Endothelial cell of umbilical vein (primary cell): ENCODE data around the gene DCLRE1B. TPM values are rescaled to one million over a fixed set of nuclear protein-coding genes. Genes with fewer than 3 reads are reported as not detected.

Source experiments
- BruUV-seq: library from RNA; stranded (reverse); fragments of 400-500 nt; replicated peaks from 2 replicates; lab custom pipeline; 2021; lab: Mats Ljungman, UMichigan
- CTCF ChIA-PET: fragments of 300-600, 350-600 bp; sonication (Branson Sonifier 250); formaldehyde crosslinking; loops from one replicate; lab custom pipeline; 2021; ENCODE audit warnings: antibody characterized with exemption, inconsistent platforms; lab: Charles Lee
- POLR2A ChIA-PET: fragments of 300-600, 350-600 bp; sonication (Branson Sonifier 250); formaldehyde crosslinking; loops from one replicate; lab custom pipeline; 2021; ENCODE audit warnings: antibody characterized with exemption, inconsistent platforms; lab: Charles Lee
- DNase-seq: peaks from one replicate; pipeline ENCODE4 v3.0.0-alpha.2; 2011; ENCODE audit warnings: low read depth, low spot score
- FAIRE-seq: peaks from 2 replicates; lab custom pipeline; 2011; peaks lifted over from hg19 to GRCh38; lab: Jason Lieb, UNC
- H2AFZ ChIP-seq: 2 replicates; pipeline ENCODE4 v1.6.0; 2012; ENCODE audit warnings: low read depth, low read length, control low read depth, inconsistent platforms
- H3K27ac ChIP-seq: 2 replicates; pipeline ENCODE4 v1.5.1; 2011; ENCODE audit warnings: low read depth, mild to moderate bottlenecking, control low read depth, low read length, moderate library complexity; ENCODE audit not compliant: insufficient read depth
- H3K27me3 ChIP-seq, 2 experiments: 2 replicates each; pipeline versions ENCODE4 v1.6.0 to v1.6.1; 2011; ENCODE audit warnings: low read length in 2 of 2, mixed read lengths in 1 of 2; ENCODE audit not compliant: control insufficient read depth in 2 of 2, insufficient read depth in 2 of 2
- H3K36me3 ChIP-seq, 2 experiments: 2 replicates in 1 of 2; 3 replicates in 1 of 2; pipeline ENCODE4 v1.5.1; 2011; ENCODE audit warnings: low read length in 2 of 2, mild to moderate bottlenecking in 1 of 2, moderate library complexity in 1 of 2; ENCODE audit not compliant: control insufficient read depth in 2 of 2, insufficient read depth in 2 of 2; ENCODE audit errors: extremely low read depth in 1 of 2
- H3K4me1 ChIP-seq: 3 replicates; pipeline ENCODE4 v1.5.1; 2011; ENCODE audit warnings: mild to moderate bottlenecking, low read length; ENCODE audit not compliant: control insufficient read depth, insufficient read depth; ENCODE audit errors: extremely low read depth
- H3K4me2 ChIP-seq: 2 replicates; pipeline ENCODE4 v1.6.1; 2011; ENCODE audit warnings: low read length, control low read depth, mixed read lengths; ENCODE audit not compliant: insufficient read depth
- H3K4me3 ChIP-seq, 3 experiments: fragments of 200-600 bp in 1 of 3; sonication (generic), shearing (Covaris generic) in 1 of 3; replicated peaks in 1 of 3; 2 replicates each; pipeline ENCODE4 v1.5.1; 2011 to 2016; ENCODE audit warnings: control low read depth in 3 of 3, low read length in 3 of 3, mild to moderate bottlenecking in 2 of 3, inconsistent platforms in 1 of 3, low read depth in 1 of 3, moderate library complexity in 1 of 3; ENCODE audit not compliant: insufficient read depth in 1 of 3
- H3K79me2 ChIP-seq: 2 replicates; pipeline ENCODE4 v1.6.0; 2012; ENCODE audit warnings: low read length, inconsistent platforms; ENCODE audit not compliant: control insufficient read depth, insufficient read depth
- H3K9ac ChIP-seq: replicated peaks from 2 replicates; pipeline ENCODE3; 2011; ENCODE audit warnings: low read length, control low read depth; ENCODE audit not compliant: insufficient read depth; ENCODE audit errors: extremely low read depth
- H3K9me1 ChIP-seq: replicated peaks from 3 replicates; pipeline ENCODE4 v1.6.0; 2011; ENCODE audit warnings: mild to moderate bottlenecking, low read length; ENCODE audit not compliant: control insufficient read depth, insufficient read depth; ENCODE audit errors: extremely low read depth
- H3K9me3 ChIP-seq: replicated peaks from 2 replicates; pipeline ENCODE4 v1.5.1; 2012; ENCODE audit warnings: low read length, inconsistent platforms; ENCODE audit not compliant: control insufficient read depth, insufficient read depth
- H4K20me1 ChIP-seq: replicated peaks from 2 replicates; pipeline ENCODE3; 2011; ENCODE audit warnings: mild to moderate bottlenecking, low read length; ENCODE audit not compliant: control insufficient read depth, insufficient read depth; ENCODE audit errors: extremely low read depth
- EZH2 ChIP-seq: IDR thresholded peaks from 2 replicates; pipeline ENCODE4 v1.6.1; 2012; ENCODE audit warnings: borderline replicate concordance, low read depth, mild to moderate bottlenecking, moderate library complexity, low read length, inconsistent platforms; ENCODE audit not compliant: severe bottlenecking
- FOS ChIP-seq: IDR thresholded peaks from 2 replicates; pipeline ENCODE4 v1.6.1; 2011; ENCODE audit warnings: mild to moderate bottlenecking, low read length, moderate library complexity, borderline replicate concordance; ENCODE audit not compliant: insufficient read depth
- GATA2 ChIP-seq: IDR thresholded peaks from 2 replicates; pipeline ENCODE4 v1.7.0; 2011; ENCODE audit warnings: low read depth, mild to moderate bottlenecking, moderate library complexity, mixed read lengths, low read length; ENCODE audit not compliant: insufficient read length, insufficient read depth
- JUN ChIP-seq: IDR thresholded peaks from 2 replicates; pipeline ENCODE4 v1.6.1; 2011; ENCODE audit warnings: borderline replicate concordance, low read depth; ENCODE audit not compliant: insufficient read length, insufficient read depth
- MYC ChIP-seq: IDR thresholded peaks from one replicate; pipeline ENCODE4 v1.6.1; 2011; ENCODE audit warnings: mild to moderate bottlenecking, low read depth, low read length
- POLR2A ChIP-seq: IDR thresholded peaks from 2 replicates; pipeline ENCODE4 v1.6.1; 2012; ENCODE audit warnings: low read depth, mild to moderate bottlenecking, control low read depth, low read length
- POLR2AphosphoS5 ChIP-seq: IDR thresholded peaks from 2 replicates; pipeline ENCODE4 v1.6.1; 2012; ENCODE audit warnings: low read depth, mild to moderate bottlenecking, control low read depth, low read length, moderate library complexity; ENCODE audit not compliant: insufficient read depth
- dilution Hi-C: fragments of 300-500 bp; cut with MboI; formaldehyde crosslinking; loops from one replicate; pipeline ENCODE4 v1.15.0; 2019; ENCODE audit warnings: low sequenced_read_pairs; ENCODE audit not compliant: extremely low pct_ligation_motif_present
- intact Hi-C: fragments of 100-400 bp; cut with micrococcal nuclease; formaldehyde crosslinking; loops from one replicate; pipeline ENCODE4 v1.10.0; 2022
- polyA plus RNA-seq, 4 experiments: library from polyadenylated mRNA; depleted of rRNA in 3 of 4; stranded (reverse) in 3 of 4; unstranded in 1 of 4; fragments of >200 nt; gene quantifications; 2 replicates each; pipeline versions ENCODE4 v1.2.1 to v1.2.3, GENCODE V29; 2011 to 2012; ENCODE audit warnings: missing spikeins in 1 of 4
- total RNA-seq: library from RNA; stranded (reverse); gene quantifications from 2 replicates; pipeline ENCODE4 v1.2.3, GENCODE V29; 2021
- TF ChIP-seq, protein P1 (sequence below): IDR thresholded peaks from 2 replicates; pipeline ENCODE4 v1.6.1; 2011; ENCODE audit not compliant: insufficient read depth, insufficient read length
- TF ChIP-seq, protein P2 (sequence below), 2 donors: IDR thresholded peaks; 1 replicate in 1 of 2; 2 replicates in 1 of 2; pipeline ENCODE4 v1.5.1; 2011; ENCODE audit warnings: low read length in 2 of 2, mild to moderate bottlenecking in 2 of 2, moderate library complexity in 2 of 2, control low read depth in 1 of 2, inconsistent platforms in 1 of 2, low read depth in 1 of 2; ENCODE audit not compliant: insufficient read depth in 1 of 2; ENCODE audit errors: extremely low read depth in 1 of 2

The DCLRE1B gene
- total and polyA plus RNA-seq, 2 donors (not counting 3 experiments of a cell fraction or from before 2014, with no cell fraction given): 5.6 to 10.7 TPM

DNA sequence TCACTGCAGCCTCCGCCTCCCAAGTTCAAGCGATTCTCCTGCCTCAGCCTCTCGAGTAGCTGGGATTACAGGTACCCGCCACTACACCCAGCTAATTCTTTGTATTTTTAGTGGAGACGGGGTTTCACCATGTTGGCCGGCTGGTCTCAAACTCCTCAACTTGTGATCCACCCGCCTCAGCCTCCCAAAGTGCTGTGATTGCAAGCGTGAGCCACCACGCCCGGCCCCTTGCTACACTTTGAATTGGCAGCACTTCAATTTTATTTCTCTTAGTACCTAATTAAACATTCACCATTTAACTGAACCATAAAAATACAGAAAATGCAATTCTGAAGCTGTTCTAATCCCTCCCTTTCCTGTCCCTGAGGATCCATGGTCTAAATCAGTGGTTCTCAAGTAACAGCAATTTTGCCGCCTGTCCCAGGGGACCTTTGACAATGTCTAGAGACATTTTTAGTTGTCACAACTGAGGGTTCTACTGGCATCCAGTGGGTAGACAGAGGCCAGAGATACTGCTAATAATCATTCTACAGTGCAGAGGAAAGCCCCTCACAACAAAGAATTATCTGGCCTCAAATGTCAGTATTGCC is 13.4 kb upstream of the DCLRE1B start:
- FAIRE-seq (no peak), DNase-seq (no peak)
- Histone ChIP-seq H3K9ac (no peak overlapping the region), H3K9me1 (no peaks in the 10 kb centered on the region), H3K36me3 (peaks cover 0 to 5% of the 10 kb centered on the region in 2 experiments), H3K9me3 (no peaks in the 10 kb centered on the region), H3K4me2 (no peak overlapping the region), H3K27me3 (no peaks in the 10 kb centered on the region), H3K79me2 (no peaks in the 10 kb centered on the region), H3K4me1 (peaks cover 5% of the 10 kb centered on the region), H4K20me1 (no peaks in the 10 kb centered on the region), H3K4me3 (no peak overlapping the region), H3K27ac (no peak overlapping the region), H2AFZ (no peak overlapping the region)
- dilution Hi-C loops: no loop called here
- BruUV-seq: no TSS peak
- CTCF ChIA-PET: interaction anchor here (0.7 to 1.2 kb wide), 2 partner anchors 12 to 64 kb away, joined by 4 to 7 read pairs; no protein-coding TSS in a partner anchor
- intact Hi-C loops: no loop called here
- POLR2A ChIA-PET: no interaction called here
- TF ChIP-seq JUN (no peak), POLR2AphosphoS5 (no peak), EZH2 (no peak), FOS (no peak), MYC (no peak), GATA2 (no peak), POLR2A (no peak)
- TF ChIP-seq, protein P1, sequence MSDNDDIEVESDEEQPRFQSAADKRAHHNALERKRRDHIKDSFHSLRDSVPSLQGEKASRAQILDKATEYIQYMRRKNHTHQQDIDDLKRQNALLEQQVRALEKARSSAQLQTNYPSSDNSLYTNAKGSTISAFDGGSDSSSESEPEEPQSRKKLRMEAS: no peak
- TF ChIP-seq, protein P2, sequence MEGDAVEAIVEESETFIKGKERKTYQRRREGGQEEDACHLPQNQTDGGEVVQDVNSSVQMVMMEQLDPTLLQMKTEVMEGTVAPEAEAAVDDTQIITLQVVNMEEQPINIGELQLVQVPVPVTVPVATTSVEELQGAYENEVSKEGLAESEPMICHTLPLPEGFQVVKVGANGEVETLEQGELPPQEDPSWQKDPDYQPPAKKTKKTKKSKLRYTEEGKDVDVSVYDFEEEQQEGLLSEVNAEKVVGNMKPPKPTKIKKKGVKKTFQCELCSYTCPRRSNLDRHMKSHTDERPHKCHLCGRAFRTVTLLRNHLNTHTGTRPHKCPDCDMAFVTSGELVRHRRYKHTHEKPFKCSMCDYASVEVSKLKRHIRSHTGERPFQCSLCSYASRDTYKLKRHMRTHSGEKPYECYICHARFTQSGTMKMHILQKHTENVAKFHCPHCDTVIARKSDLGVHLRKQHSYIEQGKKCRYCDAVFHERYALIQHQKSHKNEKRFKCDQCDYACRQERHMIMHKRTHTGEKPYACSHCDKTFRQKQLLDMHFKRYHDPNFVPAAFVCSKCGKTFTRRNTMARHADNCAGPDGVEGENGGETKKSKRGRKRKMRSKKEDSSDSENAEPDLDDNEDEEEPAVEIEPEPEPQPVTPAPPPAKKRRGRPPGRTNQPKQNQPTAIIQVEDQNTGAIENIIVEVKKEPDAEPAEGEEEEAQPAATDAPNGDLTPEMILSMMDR (IDR thresholded peaks at IDR 0.05; ENCODE audit: extremely low read depth in 1 of 2, insufficient read depth in 1 of 2, low read depth in 1 of 2, low read length in 2 of 2): no peak
